Nephron (organoid): Measurements from ENCODE around the gene ZNF519.
"Not testable (repeated sequence)": the region's sequence is repeated elsewhere in the genome, so short reads cannot be mapped to it uniquely, and the experiment has no call there.

ENCODE experiments used
- H3K27ac Mint-ChIP-seq, 3 experiments: 2 replicates each; pipeline ENCODE4 v1.8.0; 2020; ENCODE audit warnings: mixed read lengths in 3 of 3, mild to moderate bottlenecking in 2 of 3, moderate library complexity in 1 of 3
- H3K27me3 Mint-ChIP-seq: 2 replicates; pipeline ENCODE4 v1.8.0; 2021; ENCODE audit warnings: low read depth, mild to moderate bottlenecking, moderate library complexity, mixed read lengths
- H3K36me3 Mint-ChIP-seq: 2 replicates; pipeline ENCODE4 v1.8.0; 2020; ENCODE audit warnings: low read depth, mixed read lengths
- H3K4me1 Mint-ChIP-seq: 2 replicates; pipeline ENCODE4 v1.8.0; 2020; ENCODE audit warnings: mixed read lengths
- H3K4me3 Mint-ChIP-seq, 3 experiments: 2 replicates each; pipeline ENCODE4 v1.8.0; 2020; ENCODE audit warnings: mild to moderate bottlenecking in 3 of 3, mixed read lengths in 3 of 3, moderate library complexity in 2 of 3
- H3K9me3 Mint-ChIP-seq: 2 replicates; pipeline ENCODE4 v1.8.0; 2020; ENCODE audit warnings: mixed read lengths
- TF ChIP-seq, protein P1 (sequence below), 3 experiments: fragments of 200-600 bp; sonication (generic); IDR thresholded peaks; one replicate each; pipeline ENCODE4 v1.5.0; 2021; ENCODE audit warnings: antibody characterized with exemption in 3 of 3; ENCODE audit not compliant: unreplicated experiment in 3 of 3

The ZNF519 gene

GRCh38 chr18:14132271-14132700 is at the start of gene ZNF519:
Gene ZNF519 (minus strand): TSS chr18:14132435. CDS start chr18:14132277, 158 bp downstream.
- H3K27me3 Mint-ChIP-seq = not testable (repeated sequence)

GRCh38 chr18:14179306-14179705 is 47.1 kb upstream of the ZNF519 start:
- Mint-ChIP-seq H3K4me3 (no peak overlapping the region), H3K4me1 (no peaks in the 10 kb centered on the region), H3K27ac (no peak overlapping the region), H3K9me3 (peaks cover 21% of the 10 kb centered on the region), H3K36me3 (peaks cover 3% of the 10 kb centered on the region), H3K27me3 (no peaks in the 10 kb centered on the region)
- TF ChIP-seq, protein P1, sequence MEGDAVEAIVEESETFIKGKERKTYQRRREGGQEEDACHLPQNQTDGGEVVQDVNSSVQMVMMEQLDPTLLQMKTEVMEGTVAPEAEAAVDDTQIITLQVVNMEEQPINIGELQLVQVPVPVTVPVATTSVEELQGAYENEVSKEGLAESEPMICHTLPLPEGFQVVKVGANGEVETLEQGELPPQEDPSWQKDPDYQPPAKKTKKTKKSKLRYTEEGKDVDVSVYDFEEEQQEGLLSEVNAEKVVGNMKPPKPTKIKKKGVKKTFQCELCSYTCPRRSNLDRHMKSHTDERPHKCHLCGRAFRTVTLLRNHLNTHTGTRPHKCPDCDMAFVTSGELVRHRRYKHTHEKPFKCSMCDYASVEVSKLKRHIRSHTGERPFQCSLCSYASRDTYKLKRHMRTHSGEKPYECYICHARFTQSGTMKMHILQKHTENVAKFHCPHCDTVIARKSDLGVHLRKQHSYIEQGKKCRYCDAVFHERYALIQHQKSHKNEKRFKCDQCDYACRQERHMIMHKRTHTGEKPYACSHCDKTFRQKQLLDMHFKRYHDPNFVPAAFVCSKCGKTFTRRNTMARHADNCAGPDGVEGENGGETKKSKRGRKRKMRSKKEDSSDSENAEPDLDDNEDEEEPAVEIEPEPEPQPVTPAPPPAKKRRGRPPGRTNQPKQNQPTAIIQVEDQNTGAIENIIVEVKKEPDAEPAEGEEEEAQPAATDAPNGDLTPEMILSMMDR (IDR thresholded peaks at IDR 0.05; ENCODE audit: unreplicated experiment in 3 of 3) = no peak

More at GRCh38 chr18:14132271-14132700, at the start of gene ZNF519:
- H3K27ac Mint-ChIP-seq = peak within 1 kb of the TSS; percentile 87 to 89 (median 88)
- H3K9me3 Mint-ChIP-seq, H3K4me1 Mint-ChIP-seq: not testable (repeated sequence)
- peak within 1 kb of the TSS; percentile 97 to 98 (median 98) for H3K4me3 Mint-ChIP-seq
- peaks cover 25% of the 10 kb centered on the region for H3K36me3 Mint-ChIP-seq

DNA sequence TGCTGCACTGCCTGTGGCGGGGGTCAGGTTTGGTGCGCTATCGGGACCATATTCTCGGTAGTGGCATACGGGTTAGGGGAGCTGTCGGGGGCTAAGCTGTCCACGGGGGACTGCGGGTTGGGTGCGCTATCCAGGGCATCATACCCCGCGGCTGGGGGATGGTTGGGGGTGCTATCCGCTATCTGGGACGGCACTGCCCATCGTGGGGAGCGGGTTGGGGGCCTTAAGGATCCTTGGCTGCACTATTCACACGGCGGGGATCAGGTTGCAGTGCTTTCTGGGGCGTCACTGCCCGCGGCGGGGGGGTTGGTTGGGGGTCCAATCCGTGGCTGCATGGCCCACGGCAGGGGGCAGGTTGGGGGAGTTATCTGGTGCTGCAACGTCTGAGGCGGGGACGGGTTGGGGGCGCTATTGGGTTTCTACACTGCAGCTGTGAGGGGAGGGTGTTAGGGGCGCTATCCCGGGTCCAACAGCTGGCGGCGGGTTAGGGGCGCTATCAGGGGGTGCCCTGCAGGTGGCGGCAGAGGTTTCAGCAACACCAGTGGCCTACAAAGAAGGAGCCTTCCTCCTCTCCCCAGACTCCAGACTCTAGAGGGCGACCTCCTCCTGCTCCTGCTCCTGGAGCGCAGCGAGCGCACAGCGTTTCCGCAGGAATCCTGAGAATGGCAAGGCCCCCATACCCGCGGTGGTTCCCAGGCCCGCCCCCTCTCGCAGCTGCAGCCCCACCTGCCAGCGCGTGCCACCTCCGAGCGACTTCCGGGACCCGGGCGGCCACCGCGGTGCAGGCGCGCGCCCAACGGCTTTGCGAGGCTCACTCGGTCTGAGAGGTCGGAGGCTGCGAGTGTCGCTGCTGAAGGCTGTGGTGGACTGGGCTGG is 46.3 kb upstream of the ZNF519 start:
- H3K27me3 Mint-ChIP-seq, H3K4me3 Mint-ChIP-seq, H3K4me1 Mint-ChIP-seq, H3K36me3 Mint-ChIP-seq, H3K27ac Mint-ChIP-seq: not testable (repeated sequence)
- peaks cover 23% of the 10 kb centered on the region for H3K9me3 Mint-ChIP-seq

- H3K4me1 Mint-ChIP-seq, H3K27ac Mint-ChIP-seq, H3K27me3 Mint-ChIP-seq, H3K36me3 Mint-ChIP-seq, H3K4me3 Mint-ChIP-seq: not testable (repeated sequence)
- peaks cover 23% of the 10 kb centered on the region for H3K9me3 Mint-ChIP-seq
Measured at GRCh38 chr18:14177540-14178320, 45.5 kb upstream of the ZNF519 start.

DNA sequence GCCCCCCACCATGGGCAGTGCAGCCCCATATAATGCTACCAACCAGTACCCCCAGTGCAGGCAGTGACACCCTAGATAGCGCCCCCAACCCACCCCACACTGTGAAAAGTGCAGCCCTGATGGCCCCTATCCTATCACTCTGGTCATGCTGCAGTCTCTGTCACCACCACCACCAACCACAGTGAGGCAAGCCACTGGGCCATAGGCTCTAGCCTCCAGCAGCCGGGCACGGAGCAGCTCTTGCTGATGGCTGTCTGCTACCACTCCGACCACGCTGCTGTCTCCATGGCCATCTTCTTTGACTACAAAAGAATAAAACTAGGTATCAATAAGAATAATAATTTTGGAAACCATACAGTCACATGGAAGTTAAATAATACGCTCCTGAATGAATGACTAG is 43.2 kb upstream of the ZNF519 start:
- not testable (repeated sequence) for H3K4me1 Mint-ChIP-seq, H3K27ac Mint-ChIP-seq, H3K4me3 Mint-ChIP-seq, H3K36me3 Mint-ChIP-seq, H3K27me3 Mint-ChIP-seq
- peaks cover 29% of the 10 kb centered on the region for H3K9me3 Mint-ChIP-seq

GRCh38 chr18:14174706-14175085 is 42.5 kb upstream of the ZNF519 start:
- no peaks in the 10 kb centered on the region for H3K27me3 Mint-ChIP-seq
- peaks cover 3% of the 10 kb centered on the region for H3K36me3 Mint-ChIP-seq
- no peak overlapping the region for H3K27ac Mint-ChIP-seq
- TF ChIP-seq, protein P1 (IDR thresholded peaks at IDR 0.05; ENCODE audit: unreplicated experiment in 3 of 3) = no peak
- no peaks in the 10 kb centered on the region for H3K4me1 Mint-ChIP-seq
- no peak overlapping the region for H3K4me3 Mint-ChIP-seq
- peaks cover 28% of the 10 kb centered on the region for H3K9me3 Mint-ChIP-seq

DNA sequence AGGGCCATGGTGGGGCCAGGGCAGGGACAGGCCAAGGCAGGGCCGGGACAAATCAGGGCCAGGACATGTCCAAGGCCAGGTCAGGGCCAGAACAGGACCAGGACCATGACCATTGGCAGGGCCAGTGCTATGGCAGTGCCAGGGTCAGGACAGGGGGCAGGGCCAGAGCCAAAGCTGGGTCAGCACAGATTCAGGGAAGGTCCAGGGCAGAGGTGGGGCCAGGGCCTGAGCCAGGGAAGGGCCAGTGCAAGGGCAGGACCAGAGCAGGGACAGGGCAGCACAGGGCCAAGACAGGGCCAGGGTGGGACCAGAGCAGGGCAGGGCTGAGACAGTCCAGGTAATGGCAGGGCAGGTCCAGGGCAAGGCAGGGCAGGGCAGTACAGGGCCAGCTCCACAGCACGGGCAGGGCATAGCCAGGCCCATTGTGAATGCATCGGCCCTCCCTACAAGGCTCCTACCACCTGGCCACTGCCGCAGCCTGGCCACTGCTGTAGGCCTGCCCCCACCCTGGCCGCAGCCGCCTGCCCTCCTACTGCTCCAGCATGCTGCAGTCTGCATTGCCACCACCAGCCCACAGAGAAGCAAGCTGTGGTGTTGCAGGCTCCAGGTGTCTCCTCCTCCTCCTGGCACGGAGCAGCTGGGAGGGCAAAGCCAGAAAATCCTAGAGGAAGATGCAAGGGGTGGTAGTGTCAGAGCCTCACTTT is 41.9 kb upstream of the ZNF519 start:
- H3K36me3 Mint-ChIP-seq, H3K27me3 Mint-ChIP-seq, H3K27ac Mint-ChIP-seq, H3K4me3 Mint-ChIP-seq, H3K4me1 Mint-ChIP-seq: not testable (repeated sequence)
- peaks cover 31% of the 10 kb centered on the region for H3K9me3 Mint-ChIP-seq

GRCh38 chr18:14173116-14173951 is 41.1 kb upstream of the ZNF519 start:
- peaks cover 31% of the 10 kb centered on the region for H3K9me3 Mint-ChIP-seq
- not testable (repeated sequence) for H3K27me3 Mint-ChIP-seq, H3K27ac Mint-ChIP-seq, H3K4me3 Mint-ChIP-seq, H3K36me3 Mint-ChIP-seq, H3K4me1 Mint-ChIP-seq

GRCh38 chr18:14172142-14173115 is 40.2 kb upstream of the ZNF519 start:
- H3K27ac Mint-ChIP-seq, H3K27me3 Mint-ChIP-seq, H3K4me1 Mint-ChIP-seq, H3K4me3 Mint-ChIP-seq, H3K36me3 Mint-ChIP-seq: not testable (repeated sequence)
- peaks cover 34% of the 10 kb centered on the region for H3K9me3 Mint-ChIP-seq

- H3K9me3 Mint-ChIP-seq = peaks cover 32% of the 10 kb centered on the region
- not testable (repeated sequence) for H3K4me3 Mint-ChIP-seq, H3K27me3 Mint-ChIP-seq, H3K36me3 Mint-ChIP-seq, H3K27ac Mint-ChIP-seq, H3K4me1 Mint-ChIP-seq
Measured at GRCh38 chr18:14171301-14172141, 39.3 kb upstream of the ZNF519 start.
